ENCODE measurements around the gene FBXO5.

GRCh38 chr6:152981989-152982903 is 595 bp downstream of the FBXO5 start:
- TF ChIP-seq, protein P1, sequence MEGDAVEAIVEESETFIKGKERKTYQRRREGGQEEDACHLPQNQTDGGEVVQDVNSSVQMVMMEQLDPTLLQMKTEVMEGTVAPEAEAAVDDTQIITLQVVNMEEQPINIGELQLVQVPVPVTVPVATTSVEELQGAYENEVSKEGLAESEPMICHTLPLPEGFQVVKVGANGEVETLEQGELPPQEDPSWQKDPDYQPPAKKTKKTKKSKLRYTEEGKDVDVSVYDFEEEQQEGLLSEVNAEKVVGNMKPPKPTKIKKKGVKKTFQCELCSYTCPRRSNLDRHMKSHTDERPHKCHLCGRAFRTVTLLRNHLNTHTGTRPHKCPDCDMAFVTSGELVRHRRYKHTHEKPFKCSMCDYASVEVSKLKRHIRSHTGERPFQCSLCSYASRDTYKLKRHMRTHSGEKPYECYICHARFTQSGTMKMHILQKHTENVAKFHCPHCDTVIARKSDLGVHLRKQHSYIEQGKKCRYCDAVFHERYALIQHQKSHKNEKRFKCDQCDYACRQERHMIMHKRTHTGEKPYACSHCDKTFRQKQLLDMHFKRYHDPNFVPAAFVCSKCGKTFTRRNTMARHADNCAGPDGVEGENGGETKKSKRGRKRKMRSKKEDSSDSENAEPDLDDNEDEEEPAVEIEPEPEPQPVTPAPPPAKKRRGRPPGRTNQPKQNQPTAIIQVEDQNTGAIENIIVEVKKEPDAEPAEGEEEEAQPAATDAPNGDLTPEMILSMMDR (IDR thresholded peaks at IDR 0.05; ENCODE audit: insufficient read depth, low read length) = no peak
- no peak for TF ChIP-seq SPI1 (IDR thresholded peaks at IDR 0.05; ENCODE audit: borderline replicate concordance, low read depth)
- no peak for TF ChIP-seq POLR2AphosphoS5 (IDR thresholded peaks at IDR 0.05; ENCODE audit: low read depth)
- TF ChIP-seq, protein P2, sequence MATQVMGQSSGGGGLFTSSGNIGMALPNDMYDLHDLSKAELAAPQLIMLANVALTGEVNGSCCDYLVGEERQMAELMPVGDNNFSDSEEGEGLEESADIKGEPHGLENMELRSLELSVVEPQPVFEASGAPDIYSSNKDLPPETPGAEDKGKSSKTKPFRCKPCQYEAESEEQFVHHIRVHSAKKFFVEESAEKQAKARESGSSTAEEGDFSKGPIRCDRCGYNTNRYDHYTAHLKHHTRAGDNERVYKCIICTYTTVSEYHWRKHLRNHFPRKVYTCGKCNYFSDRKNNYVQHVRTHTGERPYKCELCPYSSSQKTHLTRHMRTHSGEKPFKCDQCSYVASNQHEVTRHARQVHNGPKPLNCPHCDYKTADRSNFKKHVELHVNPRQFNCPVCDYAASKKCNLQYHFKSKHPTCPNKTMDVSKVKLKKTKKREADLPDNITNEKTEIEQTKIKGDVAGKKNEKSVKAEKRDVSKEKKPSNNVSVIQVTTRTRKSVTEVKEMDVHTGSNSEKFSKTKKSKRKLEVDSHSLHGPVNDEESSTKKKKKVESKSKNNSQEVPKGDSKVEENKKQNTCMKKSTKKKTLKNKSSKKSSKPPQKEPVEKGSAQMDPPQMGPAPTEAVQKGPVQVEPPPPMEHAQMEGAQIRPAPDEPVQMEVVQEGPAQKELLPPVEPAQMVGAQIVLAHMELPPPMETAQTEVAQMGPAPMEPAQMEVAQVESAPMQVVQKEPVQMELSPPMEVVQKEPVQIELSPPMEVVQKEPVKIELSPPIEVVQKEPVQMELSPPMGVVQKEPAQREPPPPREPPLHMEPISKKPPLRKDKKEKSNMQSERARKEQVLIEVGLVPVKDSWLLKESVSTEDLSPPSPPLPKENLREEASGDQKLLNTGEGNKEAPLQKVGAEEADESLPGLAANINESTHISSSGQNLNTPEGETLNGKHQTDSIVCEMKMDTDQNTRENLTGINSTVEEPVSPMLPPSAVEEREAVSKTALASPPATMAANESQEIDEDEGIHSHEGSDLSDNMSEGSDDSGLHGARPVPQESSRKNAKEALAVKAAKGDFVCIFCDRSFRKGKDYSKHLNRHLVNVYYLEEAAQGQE (IDR thresholded peaks at IDR 0.05; ENCODE audit: insufficient replicate concordance, low read depth) = no peak
